ENCODE data around the gene ANO4. TPM values are rescaled to one million over a fixed set of nuclear protein-coding genes. Genes with fewer than 3 reads are reported as not detected.

The ANO4 gene
- total and polyA plus RNA-seq, 8 donors: 0.37 TPM; not detected in 7

- DNase-seq: no peak
These were observed 29.4 kb downstream of the ANO4 start for GRCh38 chr12:100823963-100824362.

GRCh38 chr12:100824476-100824875, 29.9 kb downstream of the ANO4 start:
- intact Hi-C loops (cut with DNase I; ENCODE audit: low total_unique reads): no loop called here
- WGBS, 5 donors: 49 to 61% (median 55%) methylated on average over 3 of the region's 3 CpGs
- no peak for DNase-seq
- no peaks in the 10 kb centered on the region for H3K27me3 ChIP-seq
- no peaks in the 10 kb centered on the region for H3K36me3 ChIP-seq
- no peaks in the 10 kb centered on the region for H3K9me3 ChIP-seq
- TF ChIP-seq POLR2A (IDR thresholded peaks at IDR 0.05): no peak
- no peak for TF ChIP-seq POLR2AphosphoS5 (IDR thresholded peaks at IDR 0.05)
- TF ChIP-seq, protein P1, sequence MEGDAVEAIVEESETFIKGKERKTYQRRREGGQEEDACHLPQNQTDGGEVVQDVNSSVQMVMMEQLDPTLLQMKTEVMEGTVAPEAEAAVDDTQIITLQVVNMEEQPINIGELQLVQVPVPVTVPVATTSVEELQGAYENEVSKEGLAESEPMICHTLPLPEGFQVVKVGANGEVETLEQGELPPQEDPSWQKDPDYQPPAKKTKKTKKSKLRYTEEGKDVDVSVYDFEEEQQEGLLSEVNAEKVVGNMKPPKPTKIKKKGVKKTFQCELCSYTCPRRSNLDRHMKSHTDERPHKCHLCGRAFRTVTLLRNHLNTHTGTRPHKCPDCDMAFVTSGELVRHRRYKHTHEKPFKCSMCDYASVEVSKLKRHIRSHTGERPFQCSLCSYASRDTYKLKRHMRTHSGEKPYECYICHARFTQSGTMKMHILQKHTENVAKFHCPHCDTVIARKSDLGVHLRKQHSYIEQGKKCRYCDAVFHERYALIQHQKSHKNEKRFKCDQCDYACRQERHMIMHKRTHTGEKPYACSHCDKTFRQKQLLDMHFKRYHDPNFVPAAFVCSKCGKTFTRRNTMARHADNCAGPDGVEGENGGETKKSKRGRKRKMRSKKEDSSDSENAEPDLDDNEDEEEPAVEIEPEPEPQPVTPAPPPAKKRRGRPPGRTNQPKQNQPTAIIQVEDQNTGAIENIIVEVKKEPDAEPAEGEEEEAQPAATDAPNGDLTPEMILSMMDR (IDR thresholded peaks at IDR 0.05): no peak
- TF ChIP-seq EP300 (IDR thresholded peaks at IDR 0.05): no peak
- H3K4me3 ChIP-seq: no peak overlapping the region
- no peaks in the 10 kb centered on the region for H3K4me1 ChIP-seq
- H3K27ac ChIP-seq: no peak overlapping the region

More at GRCh38 chr12:100823963-100824362, 29.4 kb downstream of the ANO4 start:
- Histone ChIP-seq H3K36me3 (no peaks in the 10 kb centered on the region), H3K4me3 (no peak overlapping the region), H3K27ac (no peak overlapping the region), H3K4me1 (no peaks in the 10 kb centered on the region), H3K9me3 (no peaks in the 10 kb centered on the region), H3K27me3 (no peaks in the 10 kb centered on the region)
- WGBS, 5 donors: 34 to 64% (median 52%) methylated on average over 1 of the region's 1 CpG
- TF ChIP-seq EP300 (IDR thresholded peaks at IDR 0.05) (no peak), POLR2A (IDR thresholded peaks at IDR 0.05) (no peak), POLR2AphosphoS5 (IDR thresholded peaks at IDR 0.05) (no peak)
- TF ChIP-seq, protein P1 (IDR thresholded peaks at IDR 0.05): no peak
- intact Hi-C loops (cut with DNase I; ENCODE audit: low total_unique reads): no loop called here

DNA sequence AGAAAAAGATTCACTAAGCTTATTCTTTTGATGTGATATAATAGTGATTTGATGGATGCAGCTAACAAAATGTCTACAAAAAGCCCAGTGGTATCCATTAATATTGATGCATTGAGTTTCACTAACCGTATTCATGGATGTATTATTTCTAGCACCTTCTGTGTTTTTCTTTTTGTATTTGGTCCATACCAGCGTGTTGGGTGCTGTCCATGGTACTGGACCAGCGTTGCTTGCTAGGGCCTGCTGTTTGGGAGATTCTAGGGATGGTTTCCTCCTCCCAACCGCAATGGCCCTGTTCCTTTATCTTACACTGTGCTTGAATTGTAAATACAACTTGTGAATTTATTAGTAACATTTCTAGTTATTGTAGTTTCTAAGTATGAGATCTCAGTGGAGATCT, 31.7 kb downstream of the ANO4 start:
- intact Hi-C loops (cut with DNase I; ENCODE audit: low total_unique reads): no loop called here

DNA sequence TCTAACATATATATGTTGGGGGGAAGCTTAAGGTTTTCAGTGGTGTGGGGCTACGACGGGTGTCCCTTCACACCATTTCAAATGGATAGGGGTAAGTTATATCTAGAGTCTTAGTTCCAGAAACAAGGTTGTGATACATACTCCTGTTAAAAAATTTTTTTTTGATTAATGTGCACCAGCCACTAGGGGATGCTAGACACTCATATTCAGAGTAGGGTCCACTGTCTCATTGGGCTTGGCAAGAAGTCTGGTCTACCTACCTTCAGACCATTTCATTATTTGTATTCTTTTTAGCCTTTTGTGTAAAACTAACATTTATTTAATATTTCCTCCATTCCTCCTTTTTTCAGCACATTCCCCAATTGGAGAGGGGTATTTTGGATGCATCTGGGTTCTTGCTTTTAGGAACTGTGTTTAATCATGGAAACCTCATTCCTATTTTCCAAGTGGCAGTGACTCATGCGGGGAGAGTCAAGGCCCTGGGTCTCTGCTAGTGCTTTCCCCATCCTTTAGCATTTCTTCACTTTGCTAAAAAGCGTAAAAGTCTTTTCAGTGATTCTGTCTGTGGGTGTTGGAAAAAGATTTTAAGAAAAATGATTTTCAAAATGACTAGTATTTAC, 33.4 kb downstream of the ANO4 start:
- no peaks in the 10 kb centered on the region for H3K4me1 ChIP-seq
- 41 to 58% (median 46%) methylated on average over 4 of the region's 4 CpGs for WGBS, 5 donors
- H3K4me3 ChIP-seq: no peak overlapping the region
- H3K27me3 ChIP-seq: no peaks in the 10 kb centered on the region
- H3K27ac ChIP-seq: no peak overlapping the region
- DNase-seq: peak in 1 of 2 donors; percentile 20
- intact Hi-C loops (cut with DNase I; ENCODE audit: low total_unique reads): no loop called here
- H3K36me3 ChIP-seq: no peaks in the 10 kb centered on the region
- TF ChIP-seq, protein P1 (IDR thresholded peaks at IDR 0.05): peak in 3 of 7 experiments; percentile 7 to 32 (median 11)
- TF ChIP-seq POLR2A (IDR thresholded peaks at IDR 0.05): no peak
- TF ChIP-seq POLR2AphosphoS5 (IDR thresholded peaks at IDR 0.05): no peak
- TF ChIP-seq EP300 (IDR thresholded peaks at IDR 0.05): no peak
- no peaks in the 10 kb centered on the region for H3K9me3 ChIP-seq

More for the DNA sequence above, 31.7 kb downstream of the ANO4 start:
- H3K36me3 ChIP-seq: no peaks in the 10 kb centered on the region
- H3K9me3 ChIP-seq: no peaks in the 10 kb centered on the region
- no peaks in the 10 kb centered on the region for H3K27me3 ChIP-seq
- peak; percentile 25 to 78 for DNase-seq
- no peak overlapping the region for H3K27ac ChIP-seq
- WGBS, 5 donors: 9 to 17% (median 13%) methylated on average over 4 of the region's 4 CpGs
- no peaks in the 10 kb centered on the region for H3K4me1 ChIP-seq
- TF ChIP-seq, protein P1 (IDR thresholded peaks at IDR 0.05): no peak
- no peak overlapping the region for H3K4me3 ChIP-seq

Measured in stomach (tissue), 9 donors.